Measurements from ENCODE around the gene KIF1C. TPM values are rescaled to one million over a fixed set of nuclear protein-coding genes. Genes with fewer than 3 reads are reported as not detected.
"Not testable (repeated sequence)": the region's sequence is repeated elsewhere in the genome, so short reads cannot be mapped to it uniquely, and the experiment has no call there.

KIF1C gene
- total RNA-seq, 2 experiments from 2014 or later, result 32.6 to 43.0 TPM

DNA sequence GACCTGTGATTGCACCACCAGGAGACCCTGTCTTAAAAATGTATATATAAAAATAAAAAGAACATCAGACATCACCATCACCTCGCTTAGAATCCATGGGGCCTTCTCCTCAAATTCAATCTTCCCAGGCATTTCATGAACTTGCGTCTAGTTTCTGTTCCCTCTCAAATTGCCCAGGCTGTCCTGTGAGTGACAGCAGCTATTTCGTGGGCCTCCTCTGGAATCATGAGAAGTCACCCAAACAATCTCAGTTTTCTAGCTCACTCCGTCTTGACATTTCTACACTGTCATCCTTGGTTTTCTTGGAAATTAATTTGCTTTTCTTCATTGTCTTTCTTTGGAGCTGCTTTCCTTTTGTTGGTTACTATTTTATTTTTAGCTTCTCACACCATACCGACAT, 30.2 kb downstream of the KIF1C start:
- no peak overlapping the region for H3K27ac Mint-ChIP-seq
- ChIA-PET CTCF (interaction anchor here (0.6 to 9.8 kb wide), 4 partner anchors 8 to 301 kb away, joined by 3 to 82 read pairs (median 4); no protein-coding TSS in a partner anchor), POLR2A (interaction anchor here (0.6 kb wide), 1 partner anchor 10 kb away, joined by 3 read pairs; no protein-coding TSS in a partner anchor)
- peaks cover 7% of the 10 kb centered on the region for H3K36me3 Mint-ChIP-seq (ENCODE audit: low read depth)
- no peak overlapping the region for H3K4me3 Mint-ChIP-seq
- H3K4me1 Mint-ChIP-seq, result peaks cover 19% of the 10 kb centered on the region
- intact Hi-C loops (cut with DNase I, micrococcal nuclease), result no loop called here
- DNase-seq, result no peak
- H3K27me3 Mint-ChIP-seq, result no peaks in the 10 kb centered on the region
- H3K9me3 Mint-ChIP-seq (ENCODE audit: low read depth), result no peaks in the 10 kb centered on the region
- ATAC-seq, result no peak

GRCh38 chr17:5030168-5030567, 32.4 kb downstream of the KIF1C start:
- ATAC-seq; DNase-seq; POLR2A ChIA-PET; H3K9me3 Mint-ChIP-seq (ENCODE audit: low read depth); H3K36me3 Mint-ChIP-seq (ENCODE audit: low read depth); H3K27me3 Mint-ChIP-seq: not testable (repeated sequence)
- Mint-ChIP-seq H3K4me1 (peaks cover 19% of the 10 kb centered on the region), H3K4me3 (peak overlapping the region; percentile 68), H3K27ac (peak overlapping the region; percentile 82)
- CTCF ChIA-PET, result interaction anchor here (0.7 to 9.8 kb wide), 10 partner anchors 11 to 121 kb away, joined by 3 to 82 read pairs (median 4); partner anchors contain the start of gene SPAG7
- intact Hi-C loops (cut with DNase I, micrococcal nuclease), result loop anchor here in 1 of 2 experiments (5.0 kb wide), 1 partner anchor 63 kb away; the partner anchor contains the start of gene SPAG7

GRCh38 chr17:5031365-5032082, 33.8 kb downstream of the KIF1C start:
- ATAC-seq (peak; percentile 82), DNase-seq (peak; percentile 91)
- peaks cover 19% of the 10 kb centered on the region for H3K4me1 Mint-ChIP-seq
- H3K9me3 Mint-ChIP-seq (ENCODE audit: low read depth), result no peaks in the 10 kb centered on the region
- peaks cover 2% of the 10 kb centered on the region for H3K36me3 Mint-ChIP-seq (ENCODE audit: low read depth)
- CTCF ChIA-PET, result interaction anchor here (0.6 to 9.8 kb wide), 14 partner anchors 12 to 455 kb away, joined by 3 to 82 read pairs (median 3); partner anchors contain the start of genes C17orf107, CAMTA2, DERL2 and MIS12
- intact Hi-C loops (cut with DNase I, micrococcal nuclease), result loop anchor here (1.0 to 5.0 kb wide), 6 partner anchors 31 to 80 kb away; partner anchors contain the start of genes INCA1 (in 1 of the 2), KIF1C (in 1 of the 2), SPAG7 (in 1 of the 2) and ZFP3 (in 1 of the 2)
- H3K27me3 Mint-ChIP-seq, result peaks cover 3% of the 10 kb centered on the region
- POLR2A ChIA-PET, result interaction anchor here (0.6 kb wide), 1 partner anchor 306 kb away, joined by 3 read pairs; no protein-coding TSS in a partner anchor
- H3K27ac Mint-ChIP-seq, result peak overlapping the region; percentile 85
- peak overlapping the region; percentile 68 for H3K4me3 Mint-ChIP-seq

- POLR2A ChIA-PET, result no interaction called here
- no peak overlapping the region for H3K4me3 Mint-ChIP-seq
- ATAC-seq (no peak), DNase-seq (no peak)
- CTCF ChIA-PET, result interaction anchor here (1.3 to 9.8 kb wide), 3 partner anchors 29 to 124 kb away, joined by 3 to 82 read pairs (median 5); no protein-coding TSS in a partner anchor
- H3K36me3 Mint-ChIP-seq (ENCODE audit: low read depth), result peaks cover 2% of the 10 kb centered on the region
- intact Hi-C loops (cut with DNase I, micrococcal nuclease), result loop anchor here in 1 of 2 experiments (5.0 kb wide), 1 partner anchor 66 kb away; the partner anchor contains the start of gene SPAG7
- peaks cover 19% of the 10 kb centered on the region for H3K4me1 Mint-ChIP-seq
- H3K27me3 Mint-ChIP-seq, result peaks cover 3% of the 10 kb centered on the region
- no peaks in the 10 kb centered on the region for H3K9me3 Mint-ChIP-seq (ENCODE audit: low read depth)
- H3K27ac Mint-ChIP-seq, result no peak overlapping the region
Measured at GRCh38 chr17:5032865-5033264, 35.1 kb downstream of the KIF1C start.

GRCh38 chr17:5033352-5034015, 35.7 kb downstream of the KIF1C start:
- ChIA-PET POLR2A (no interaction called here), CTCF (interaction anchor here (1.6 to 9.8 kb wide), 2 partner anchors 28 to 124 kb away, joined by 3 to 82 read pairs; no protein-coding TSS in a partner anchor)
- ATAC-seq (no peak), DNase-seq (no peak)
- H3K36me3 Mint-ChIP-seq (ENCODE audit: low read depth), result peaks cover 2% of the 10 kb centered on the region
- intact Hi-C loops (cut with DNase I, micrococcal nuclease), result loop anchor here in 1 of 2 experiments (5.0 kb wide), 1 partner anchor 66 kb away; the partner anchor contains the start of gene SPAG7
- no peaks in the 10 kb centered on the region for H3K9me3 Mint-ChIP-seq (ENCODE audit: low read depth)
- H3K27ac Mint-ChIP-seq, result no peak overlapping the region
- no peak overlapping the region for H3K4me3 Mint-ChIP-seq
- peaks cover 3% of the 10 kb centered on the region for H3K27me3 Mint-ChIP-seq
- peaks cover 19% of the 10 kb centered on the region for H3K4me1 Mint-ChIP-seq

DNA sequence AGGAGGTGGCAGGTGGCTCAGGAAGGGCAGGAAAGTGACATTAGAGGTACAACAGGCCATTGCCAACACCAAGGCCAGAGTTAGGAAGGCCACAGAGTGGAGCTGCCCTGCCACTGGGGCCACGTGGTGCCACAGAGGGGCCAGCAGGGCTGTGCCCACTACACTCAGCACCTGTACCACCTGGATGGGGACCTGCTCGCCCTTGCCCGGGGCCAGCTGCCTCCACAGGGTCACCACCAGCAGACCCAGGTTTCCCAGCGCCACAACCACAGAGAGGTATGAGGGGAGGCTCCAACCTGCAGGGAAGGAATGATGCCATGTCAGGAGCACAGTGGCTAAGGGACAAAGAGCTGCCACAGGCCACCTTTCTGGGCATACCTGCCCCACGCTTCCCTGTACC, 36.3 kb downstream of the KIF1C start:
- no peak overlapping the region for H3K4me3 Mint-ChIP-seq
- no peaks in the 10 kb centered on the region for H3K9me3 Mint-ChIP-seq (ENCODE audit: low read depth)
- DNase-seq, result no peak
- no peak for ATAC-seq
- H3K4me1 Mint-ChIP-seq, result peaks cover 19% of the 10 kb centered on the region
- POLR2A ChIA-PET, result no interaction called here
- CTCF ChIA-PET, result interaction anchor here (0.6 to 9.8 kb wide), 3 partner anchors 28 to 163 kb away, joined by 3 to 82 read pairs (median 3); no protein-coding TSS in a partner anchor
- intact Hi-C loops (cut with DNase I, micrococcal nuclease), result loop anchor here in 1 of 2 experiments (5.0 kb wide), 1 partner anchor 67 kb away; the partner anchor contains the start of gene SPAG7
- H3K36me3 Mint-ChIP-seq (ENCODE audit: low read depth), result peaks cover 2% of the 10 kb centered on the region
- H3K27me3 Mint-ChIP-seq, result peaks cover 3% of the 10 kb centered on the region
- H3K27ac Mint-ChIP-seq, result no peak overlapping the region

DNA sequence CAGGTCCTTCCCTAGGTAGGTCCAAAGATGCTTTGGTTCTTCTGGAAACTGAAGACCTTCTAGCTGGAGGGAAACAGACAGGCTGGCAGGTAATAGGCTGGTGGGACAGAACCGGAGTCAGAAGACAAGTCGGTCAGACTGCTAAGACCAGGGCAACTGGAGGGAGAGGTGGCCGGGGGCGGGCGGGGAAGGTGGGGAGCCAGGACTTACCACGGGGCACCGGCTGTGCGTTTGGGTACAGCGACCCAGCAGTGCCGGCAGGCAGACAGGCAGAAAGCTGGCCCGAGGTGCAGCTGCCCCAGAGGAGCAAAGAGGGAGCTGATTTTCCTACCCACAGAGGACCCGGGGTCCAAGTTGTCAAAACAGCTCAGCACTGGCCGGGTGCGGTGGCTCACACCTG, 36.9 kb downstream of the KIF1C start:
- H3K4me3 Mint-ChIP-seq, result no peak overlapping the region
- no peak overlapping the region for H3K27ac Mint-ChIP-seq
- intact Hi-C loops (cut with DNase I, micrococcal nuclease), result loop anchor here in 1 of 2 experiments (5.0 kb wide), 1 partner anchor 67 kb away; the partner anchor contains the start of gene SPAG7
- ATAC-seq, result no peak
- POLR2A ChIA-PET, result no interaction called here
- H3K27me3 Mint-ChIP-seq, result peaks cover 3% of the 10 kb centered on the region
- peaks cover 19% of the 10 kb centered on the region for H3K4me1 Mint-ChIP-seq
- peaks cover 2% of the 10 kb centered on the region for H3K36me3 Mint-ChIP-seq (ENCODE audit: low read depth)
- CTCF ChIA-PET, result interaction anchor here (0.6 to 9.8 kb wide), 6 partner anchors 11 to 163 kb away, joined by 3 to 82 read pairs (median 4); partner anchors contain the start of genes RNF167 and SLC25A11
- no peak for DNase-seq
- no peaks in the 10 kb centered on the region for H3K9me3 Mint-ChIP-seq (ENCODE audit: low read depth)

DNA sequence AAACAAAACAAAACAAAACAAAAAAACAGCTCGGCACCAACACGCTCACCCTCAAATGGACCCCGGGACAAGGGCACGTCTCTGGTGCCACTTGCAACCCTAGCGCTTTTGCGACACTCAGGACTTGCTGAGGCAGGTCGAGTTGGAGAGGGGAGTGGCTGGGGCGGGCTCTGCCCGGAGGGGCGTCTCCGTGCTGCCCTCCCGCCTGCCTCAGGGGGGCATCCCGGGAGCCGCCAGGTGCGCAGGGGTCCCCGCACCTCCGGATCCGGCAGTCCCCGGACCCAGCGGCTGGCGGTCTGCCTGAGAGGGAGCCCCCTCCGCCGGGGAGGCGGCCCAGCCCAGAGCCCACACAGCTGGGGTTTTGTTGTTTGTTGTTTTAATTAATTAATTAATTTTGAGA, 37.6 kb downstream of the KIF1C start, which contains the start of gene SLC52A1:
TSS of gene SLC52A1 (minus strand) at position 112 of the 400 bp plus-strand sequence. CDS start 820 bp downstream, outside the sequence.
- H3K4me3 Mint-ChIP-seq, result no peak within 1 kb of the TSS
- ChIA-PET CTCF (interaction anchor here (1.2 to 9.8 kb wide), 4 partner anchors 10 to 95 kb away, joined by 3 to 82 read pairs (median 8); partner anchors contain the start of genes RNF167 and SLC25A11), POLR2A (no interaction called here)
- no peak within 1 kb of the TSS for H3K27ac Mint-ChIP-seq
- peaks cover 3% of the 10 kb centered on the region for H3K27me3 Mint-ChIP-seq
- no peaks in the 10 kb centered on the region for H3K9me3 Mint-ChIP-seq (ENCODE audit: low read depth)
- intact Hi-C loops (cut with DNase I, micrococcal nuclease), result no loop called here
- H3K36me3 Mint-ChIP-seq (ENCODE audit: low read depth), result no peaks in the 10 kb centered on the region
- H3K4me1 Mint-ChIP-seq, result peaks cover 17% of the 10 kb centered on the region
- no peak for DNase-seq
- no peak for ATAC-seq

GRCh38 chr17:5042157-5043022, 44.6 kb downstream of the KIF1C start:
- ChIA-PET POLR2A (no interaction called here), CTCF (interaction anchor here (0.5 to 1.0 kb wide), 3 partner anchors 12 to 1319 kb away, joined by 3 to 4 read pairs (median 3); no protein-coding TSS in a partner anchor)
- peak overlapping the region; percentile 86 for H3K27ac Mint-ChIP-seq
- DNase-seq (peak; percentile 56), ATAC-seq (peak; percentile 70)
- H3K36me3 Mint-ChIP-seq (ENCODE audit: low read depth), result no peaks in the 10 kb centered on the region
- H3K4me1 Mint-ChIP-seq, result peaks cover 38% of the 10 kb centered on the region
- peak overlapping the region; percentile 70 for H3K4me3 Mint-ChIP-seq
- peaks cover 2% of the 10 kb centered on the region for H3K9me3 Mint-ChIP-seq (ENCODE audit: low read depth)
- intact Hi-C loops (cut with DNase I, micrococcal nuclease), result no loop called here
- H3K27me3 Mint-ChIP-seq, result no peaks in the 10 kb centered on the region

GRCh38 chr17:5043524-5043923, 45.8 kb downstream of the KIF1C start:
- intact Hi-C loops (cut with DNase I, micrococcal nuclease), result no loop called here
- Mint-ChIP-seq H3K27me3 (no peaks in the 10 kb centered on the region), H3K36me3 (ENCODE audit: low read depth) (no peaks in the 10 kb centered on the region), H3K4me1 (peaks cover 47% of the 10 kb centered on the region), H3K9me3 (ENCODE audit: low read depth) (peaks cover 2% of the 10 kb centered on the region), H3K4me3 (no peak overlapping the region), H3K27ac (no peak overlapping the region)
- ChIA-PET POLR2A (no interaction called here), CTCF (interaction anchor here (1.5 kb wide), 1 partner anchor 134 kb away, joined by 3 read pairs; no protein-coding TSS in a partner anchor)
- DNase-seq (no peak), ATAC-seq (no peak)
